MM.1S (cell line): ENCODE data around the gene CELF2.

Experiments used
- DNase-seq: peaks from one replicate; pipeline ENCODE4 v3.0.0-alpha.2; 2015
- H2AFZ ChIP-seq: fragments of 300-600 bp; sonication (generic); 2 replicates; pipeline ENCODE4 v1.6.0; 2016; ENCODE audit warnings: antibody characterized with exemption, low read length
- H3F3A ChIP-seq: fragments of 300-600 bp; sonication (generic); 2 replicates; pipeline ENCODE4 v1.6.1; 2016; ENCODE audit warnings: mild to moderate bottlenecking, antibody characterized with exemption, low read length, moderate library complexity, mixed read lengths; ENCODE audit not compliant: insufficient read depth
- H3K27ac ChIP-seq: fragments of 300-600 bp; sonication (generic); 2 replicates; pipeline ENCODE4 v1.5.1; 2016; ENCODE audit warnings: mild to moderate bottlenecking, low read length
- H3K27me3 ChIP-seq: fragments of 300-600 bp; sonication (generic); replicated peaks from 2 replicates; pipeline ENCODE4 v1.6.0; 2016; ENCODE audit warnings: low read length; ENCODE audit not compliant: insufficient read depth
- H3K36me3 ChIP-seq: fragments of 300-600 bp; sonication (generic); replicated peaks from 2 replicates; pipeline ENCODE4 v1.6.1; 2016; ENCODE audit warnings: mild to moderate bottlenecking, low read length, mixed read lengths; ENCODE audit not compliant: insufficient read depth
- H3K4me1 ChIP-seq: fragments of 300-600 bp; sonication (generic); 2 replicates; pipeline ENCODE4 v1.6.1; 2016; ENCODE audit warnings: low read length, mixed read lengths
- H3K4me2 ChIP-seq: fragments of 300-600 bp; sonication (generic); 2 replicates; pipeline ENCODE4 v1.6.0; 2016; ENCODE audit warnings: low read depth, low read length
- H3K4me3 ChIP-seq: fragments of 300-600 bp; sonication (generic); 2 replicates; pipeline ENCODE4 v1.5.1; 2016; ENCODE audit warnings: low read length, mixed read lengths
- H3K79me2 ChIP-seq: fragments of 300-600 bp; sonication (generic); 2 replicates; pipeline ENCODE4 v1.6.1; 2016; ENCODE audit warnings: mixed run types, low read length, mixed read lengths
- H3K9ac ChIP-seq: fragments of 300-600 bp; sonication (generic); 2 replicates; pipeline ENCODE4 v1.6.1; 2016; ENCODE audit warnings: low read length, mixed read lengths
- H3K9me2 ChIP-seq: fragments of 300-600 bp; sonication (generic); replicated peaks from 2 replicates; pipeline ENCODE4 v1.6.1; 2016; ENCODE audit warnings: mild to moderate bottlenecking, low read length, mixed read lengths; ENCODE audit not compliant: insufficient read depth
- H3K9me3 ChIP-seq: fragments of 300-600 bp; sonication (generic); replicated peaks from 2 replicates; pipeline ENCODE4 v1.6.1; 2016; ENCODE audit warnings: mild to moderate bottlenecking, low read length, mixed read lengths; ENCODE audit not compliant: insufficient read depth
- H4K20me1 ChIP-seq: fragments of 300-600 bp; sonication (generic); 2 replicates; pipeline ENCODE4 v1.6.1; 2016; ENCODE audit warnings: mild to moderate bottlenecking, low read length, moderate library complexity, mixed read lengths; ENCODE audit not compliant: insufficient read depth
- EZH2 ChIP-seq: fragments of 300-600 bp; sonication (generic); optimal IDR thresholded peaks from 2 replicates; pipeline ENCODE3; 2017; ENCODE audit warnings: low read depth, mild to moderate bottlenecking, antibody characterized with exemption, low read length, mixed read lengths
- EZH2phosphoT487 ChIP-seq: fragments of 300-600 bp; sonication (generic); IDR thresholded peaks from 2 replicates; pipeline ENCODE4 v1.6.1; 2018; ENCODE audit warnings: antibody characterized with exemption, low read length
- TF ChIP-seq, protein P1 (sequence below): fragments of 300-600 bp; sonication (generic); IDR thresholded peaks from 2 replicates; pipeline ENCODE4 v1.5.1; 2016; ENCODE audit warnings: antibody characterized with exemption, low read length, mixed read lengths

Gene CELF2

DNA sequence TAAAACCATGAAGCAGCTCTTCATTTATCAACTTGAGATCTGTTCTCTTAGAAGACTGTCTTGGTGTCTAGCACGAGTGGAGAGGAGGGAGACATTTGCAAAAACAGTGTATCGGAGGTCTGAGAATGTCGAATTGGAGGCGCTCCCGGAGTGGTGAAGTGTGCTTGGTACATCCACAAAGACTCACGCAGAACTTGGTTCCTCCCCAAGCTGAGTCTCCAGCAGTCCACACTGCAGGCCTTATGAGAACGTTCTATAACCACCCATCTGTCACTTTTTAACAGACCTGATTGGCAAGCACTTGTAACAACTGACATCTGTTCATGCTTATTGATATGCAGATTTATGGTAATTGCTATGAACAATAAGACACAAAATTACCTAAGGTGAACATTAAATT, 261.6 kb downstream of the CELF2 start:
- Histone ChIP-seq H3K36me3 (peaks cover 40% of the 10 kb centered on the region), H3K27ac (no peak overlapping the region), H3K4me1 (peaks cover 3% of the 10 kb centered on the region; the same call in 1 of the 2 replicates), H4K20me1 (0 out of 2 replicates have a peak, but pooled peaks cover 3% of the 10 kb centered on the region), H3K79me2 (peaks cover 97% of the 10 kb centered on the region), H3K9ac (no peak overlapping the region), H3K4me2 (no peak overlapping the region), H3K9me2 (no peaks in the 10 kb centered on the region), H3K27me3 (no peaks in the 10 kb centered on the region), H3K9me3 (no peaks in the 10 kb centered on the region), H3F3A (peaks cover 15% of the 10 kb centered on the region), H2AFZ (no peak overlapping the region), H3K4me3 (no peak overlapping the region)
- TF ChIP-seq EZH2 (no peak), EZH2phosphoT487 (no peak)
- TF ChIP-seq, protein P1, sequence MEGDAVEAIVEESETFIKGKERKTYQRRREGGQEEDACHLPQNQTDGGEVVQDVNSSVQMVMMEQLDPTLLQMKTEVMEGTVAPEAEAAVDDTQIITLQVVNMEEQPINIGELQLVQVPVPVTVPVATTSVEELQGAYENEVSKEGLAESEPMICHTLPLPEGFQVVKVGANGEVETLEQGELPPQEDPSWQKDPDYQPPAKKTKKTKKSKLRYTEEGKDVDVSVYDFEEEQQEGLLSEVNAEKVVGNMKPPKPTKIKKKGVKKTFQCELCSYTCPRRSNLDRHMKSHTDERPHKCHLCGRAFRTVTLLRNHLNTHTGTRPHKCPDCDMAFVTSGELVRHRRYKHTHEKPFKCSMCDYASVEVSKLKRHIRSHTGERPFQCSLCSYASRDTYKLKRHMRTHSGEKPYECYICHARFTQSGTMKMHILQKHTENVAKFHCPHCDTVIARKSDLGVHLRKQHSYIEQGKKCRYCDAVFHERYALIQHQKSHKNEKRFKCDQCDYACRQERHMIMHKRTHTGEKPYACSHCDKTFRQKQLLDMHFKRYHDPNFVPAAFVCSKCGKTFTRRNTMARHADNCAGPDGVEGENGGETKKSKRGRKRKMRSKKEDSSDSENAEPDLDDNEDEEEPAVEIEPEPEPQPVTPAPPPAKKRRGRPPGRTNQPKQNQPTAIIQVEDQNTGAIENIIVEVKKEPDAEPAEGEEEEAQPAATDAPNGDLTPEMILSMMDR: no peak
- DNase-seq: no peak

GRCh38 chr10:11280187-11280932, 262.7 kb downstream of the CELF2 start:
- no peak overlapping the region for H3K4me3 ChIP-seq
- H3F3A ChIP-seq: peaks cover 4% of the 10 kb centered on the region
- H3K36me3 ChIP-seq: peaks cover 31% of the 10 kb centered on the region
- peaks cover 3% of the 10 kb centered on the region; the same call in 1 of the 2 replicates for H3K4me1 ChIP-seq
- H3K79me2 ChIP-seq: peaks cover 96% of the 10 kb centered on the region
- H4K20me1 ChIP-seq: 0 out of 2 replicates have a peak, but pooled peaks cover 3% of the 10 kb centered on the region
- no peaks in the 10 kb centered on the region for H3K9me3 ChIP-seq
- TF ChIP-seq EZH2phosphoT487 (no peak), EZH2 (no peak)
- TF ChIP-seq, protein P1: no peak
- no peak overlapping the region for H2AFZ ChIP-seq
- H3K9me2 ChIP-seq: no peaks in the 10 kb centered on the region
- no peak overlapping the region for H3K9ac ChIP-seq
- no peaks in the 10 kb centered on the region for H3K27me3 ChIP-seq
- DNase-seq: no peak
- no peak overlapping the region for H3K4me2 ChIP-seq
- no peak overlapping the region for H3K27ac ChIP-seq

DNA sequence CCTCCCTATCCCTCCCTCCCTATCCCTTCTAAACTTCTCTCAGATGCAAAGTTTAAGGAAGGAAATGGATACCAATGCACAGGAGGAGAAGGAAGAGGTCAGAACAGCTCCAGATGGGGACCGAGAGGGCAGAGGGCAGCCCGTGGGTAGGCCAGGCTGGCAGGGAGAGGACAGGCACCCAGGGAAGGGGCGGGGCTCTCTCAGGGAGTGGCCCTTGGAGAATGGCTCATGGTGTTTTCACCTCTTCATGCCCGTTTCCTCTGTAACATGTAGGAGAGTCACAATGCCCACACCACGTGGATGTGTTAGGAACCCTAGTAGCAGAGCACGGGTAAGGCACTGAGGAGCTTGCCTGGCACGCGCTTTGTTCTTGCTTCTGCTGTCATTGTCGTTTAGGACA, 264.5 kb downstream of the CELF2 start:
- peaks cover 3% of the 10 kb centered on the region; the same call in 1 of the 2 replicates for H3K4me1 ChIP-seq
- peaks cover 15% of the 10 kb centered on the region for H3F3A ChIP-seq
- no peak overlapping the region for H3K4me2 ChIP-seq
- H3K79me2 ChIP-seq: peaks cover 94% of the 10 kb centered on the region
- no peak overlapping the region for H3K4me3 ChIP-seq
- H3K9ac ChIP-seq: no peak overlapping the region
- no peaks in the 10 kb centered on the region for H3K9me3 ChIP-seq
- no peaks in the 10 kb centered on the region for H4K20me1 ChIP-seq
- H3K27me3 ChIP-seq: no peaks in the 10 kb centered on the region
- H3K36me3 ChIP-seq: peaks cover 37% of the 10 kb centered on the region
- no peak overlapping the region for H2AFZ ChIP-seq
- DNase-seq: no peak
- no peak overlapping the region for H3K27ac ChIP-seq
- no peaks in the 10 kb centered on the region for H3K9me2 ChIP-seq
- TF ChIP-seq EZH2 (no peak), EZH2phosphoT487 (no peak)
- TF ChIP-seq, protein P1: no peak
